Superior temporal gyrus (tissue), 1 donor: ENCODE data around the gene C1QTNF1.

Experiments
- DNase-seq: peaks from one replicate; pipeline ENCODE4 v3.0.0-alpha.2; 2016; ENCODE audit errors: extremely low spot score

C1QTNF1 gene, protein sequence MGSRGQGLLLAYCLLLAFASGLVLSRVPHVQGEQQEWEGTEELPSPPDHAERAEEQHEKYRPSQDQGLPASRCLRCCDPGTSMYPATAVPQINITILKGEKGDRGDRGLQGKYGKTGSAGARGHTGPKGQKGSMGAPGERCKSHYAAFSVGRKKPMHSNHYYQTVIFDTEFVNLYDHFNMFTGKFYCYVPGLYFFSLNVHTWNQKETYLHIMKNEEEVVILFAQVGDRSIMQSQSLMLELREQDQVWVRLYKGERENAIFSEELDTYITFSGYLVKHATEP

DNA sequence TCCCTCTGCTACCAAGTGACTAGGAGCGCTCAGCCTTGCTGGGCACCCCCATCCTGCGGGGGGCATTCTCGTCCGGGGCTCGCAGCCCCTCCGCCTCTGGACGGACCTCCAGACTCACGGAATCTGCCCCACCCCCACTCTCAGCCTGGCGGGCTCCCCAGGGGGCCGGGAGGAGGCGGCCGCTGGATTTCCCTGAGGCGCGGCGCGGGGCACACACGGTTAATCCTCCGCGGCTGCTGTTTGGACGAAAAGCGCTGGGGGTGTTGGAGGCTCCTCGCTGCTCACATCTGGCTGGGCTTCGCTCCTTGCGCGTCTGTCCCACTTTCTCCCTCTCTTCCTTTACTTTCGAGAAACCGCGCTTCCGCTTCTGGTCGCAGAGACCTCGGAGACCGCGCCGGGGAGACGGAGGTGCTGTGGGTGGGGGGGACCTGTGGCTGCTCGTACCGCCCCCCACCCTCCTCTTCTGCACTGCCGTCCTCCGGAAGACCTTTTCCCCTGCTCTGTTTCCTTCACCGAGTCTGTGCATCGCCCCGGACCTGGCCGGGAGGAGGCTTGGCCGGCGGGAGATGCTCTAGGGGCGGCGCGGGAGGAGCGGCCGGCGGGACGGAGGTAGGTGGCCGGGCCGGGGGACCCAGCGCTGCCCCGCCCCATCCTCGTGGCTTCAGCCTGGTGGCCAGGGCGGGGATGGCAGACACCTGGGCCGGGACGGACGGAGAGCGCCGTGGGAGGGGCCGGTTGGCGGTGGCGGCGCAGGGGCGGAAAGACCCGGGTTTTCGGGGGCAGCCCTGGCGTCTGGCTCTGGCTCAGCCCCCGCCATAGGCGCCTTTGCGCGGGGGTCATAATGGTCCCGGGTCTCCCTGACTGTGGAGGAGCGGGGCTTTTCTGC lies at the start of gene C1QTNF1:
Gene C1QTNF1 (plus strand): TSS at position 284 of the 886 bp plus-strand sequence. CDS start 19,800 bp downstream, outside the sequence.
- DNase-seq: no peak

DNA sequence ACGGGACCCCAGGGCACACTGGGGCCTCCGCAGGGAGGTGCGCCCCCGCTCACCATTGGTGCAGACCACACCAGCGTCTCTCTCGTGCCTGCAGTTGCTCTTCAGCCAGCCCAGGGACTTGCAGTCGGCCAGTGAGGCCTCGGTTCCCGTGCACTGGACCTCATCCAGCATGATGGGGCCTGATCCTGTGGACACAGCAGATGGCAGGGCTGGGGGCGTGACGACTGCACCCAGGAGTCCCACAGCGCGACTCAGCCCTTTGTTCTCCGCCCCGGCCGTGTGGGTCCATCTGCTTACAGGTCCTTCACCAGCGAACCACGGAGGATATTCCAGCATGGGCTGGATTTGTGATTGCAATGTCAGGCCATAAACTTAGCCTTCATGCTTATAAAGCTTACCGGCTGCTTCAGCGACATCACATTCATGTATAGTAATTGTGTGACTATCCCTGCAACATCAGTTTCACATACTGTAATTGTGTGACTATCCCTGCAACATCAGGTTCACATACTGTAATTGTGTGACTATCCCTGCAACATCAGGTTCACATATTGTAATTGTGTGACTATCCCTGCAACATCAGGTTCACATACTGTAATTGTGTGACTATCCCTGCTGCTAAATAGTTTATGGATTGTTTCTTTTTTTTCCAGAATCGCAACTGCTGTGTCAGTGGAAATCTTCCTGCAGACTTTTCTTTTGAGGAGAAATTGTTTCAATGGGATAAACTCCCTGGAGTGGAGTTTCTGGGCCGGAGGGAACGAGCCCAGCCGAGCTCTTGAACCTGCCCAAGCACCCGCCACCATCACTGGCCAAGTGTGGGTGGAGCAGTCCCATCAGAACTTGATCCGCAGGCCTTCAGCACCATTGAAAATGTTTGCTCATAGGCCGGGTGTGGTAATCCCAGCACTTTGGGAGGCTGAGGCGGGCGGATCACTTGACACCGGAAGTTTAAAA lies 49.1 kb upstream of the C1QTNF1 start:
- peak; percentile 46 for DNase-seq

GRCh38 chr17:78976907-78977680 lies 46.9 kb upstream of the C1QTNF1 start:
- DNase-seq: no peak

DNA sequence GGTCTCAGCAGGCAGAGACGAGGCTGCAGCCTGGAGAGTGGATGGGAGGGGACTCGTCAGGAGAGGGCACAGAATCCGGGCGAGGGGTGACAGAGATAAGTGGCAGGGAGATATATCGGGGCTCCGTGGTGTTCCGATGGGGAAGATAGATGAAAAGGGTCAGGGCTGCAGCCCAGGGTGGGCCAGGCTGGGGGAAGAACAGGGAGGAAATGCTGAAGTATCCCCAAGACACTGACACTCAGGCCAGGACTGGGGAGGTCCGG lies 46.4 kb upstream of the C1QTNF1 start:
- DNase-seq: no peak

GRCh38 chr17:78977997-78978973 lies 45.7 kb upstream of the C1QTNF1 start:
- DNase-seq: no peak

DNA sequence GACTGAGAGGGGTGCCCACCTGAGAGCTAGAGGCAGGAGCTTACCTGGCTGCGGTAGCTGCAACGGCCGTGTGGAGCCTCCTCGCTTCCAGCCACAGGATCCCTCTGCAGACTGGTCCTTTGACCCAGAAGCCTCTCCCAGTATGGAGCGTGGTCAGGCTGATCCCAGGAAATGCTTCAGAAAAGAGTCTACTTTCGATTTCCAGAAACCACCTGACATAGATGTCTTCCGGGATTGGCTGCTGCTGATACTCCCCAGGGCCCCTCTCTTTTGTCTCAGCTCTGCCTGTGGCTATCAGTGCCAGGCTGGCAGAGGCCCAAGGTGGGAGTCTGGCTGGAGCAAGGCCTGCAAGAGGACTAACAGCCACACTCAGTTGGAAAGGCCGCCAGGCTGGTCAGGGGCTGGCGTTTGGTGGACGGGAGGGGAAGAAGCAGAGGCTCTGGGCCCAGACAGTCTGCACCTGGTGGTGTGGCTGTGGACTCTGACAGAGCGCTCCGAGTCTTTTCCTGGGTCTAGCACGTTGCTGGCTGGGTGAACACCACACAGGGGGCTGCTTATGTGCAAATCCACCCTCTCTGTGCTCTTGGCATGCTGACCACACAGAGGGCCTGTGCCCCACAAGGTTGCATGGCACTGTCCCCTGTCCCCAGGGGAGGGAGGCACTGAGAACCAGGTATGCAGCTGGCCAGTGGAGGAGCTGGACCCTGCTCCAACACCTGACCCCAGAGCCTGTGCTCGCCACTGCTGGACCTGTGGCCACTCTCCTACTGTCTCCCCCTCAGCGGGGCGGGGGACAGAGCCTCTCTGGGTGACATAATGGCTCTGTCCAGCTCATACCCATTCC lies 44.0 kb upstream of the C1QTNF1 start, which contains the start of gene LGALS3BP:
Gene LGALS3BP (minus strand): TSS at position 144 of the 844 bp plus-strand sequence. CDS start 2,732 bp downstream, outside the sequence.
- DNase-seq: peak; percentile 88

DNA sequence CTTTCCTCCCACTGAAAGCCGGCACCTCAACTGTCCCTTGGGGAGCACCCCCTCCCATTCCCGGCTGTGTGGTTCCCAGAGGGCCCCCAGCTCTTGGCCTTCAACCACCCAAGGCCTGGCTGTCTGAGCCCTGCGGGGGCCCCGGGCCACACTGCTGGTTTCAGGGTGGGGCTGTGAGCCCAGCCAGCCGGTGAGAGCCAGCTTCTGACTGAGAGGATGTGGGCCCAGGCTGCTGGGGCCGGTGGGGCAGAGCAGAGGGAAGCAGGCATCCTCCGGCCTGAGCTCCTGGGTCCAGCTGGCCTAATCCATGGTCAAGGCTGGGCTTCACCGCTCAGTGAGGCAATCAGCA lies 43.4 kb upstream of the C1QTNF1 start:
- DNase-seq: no peak

DNA sequence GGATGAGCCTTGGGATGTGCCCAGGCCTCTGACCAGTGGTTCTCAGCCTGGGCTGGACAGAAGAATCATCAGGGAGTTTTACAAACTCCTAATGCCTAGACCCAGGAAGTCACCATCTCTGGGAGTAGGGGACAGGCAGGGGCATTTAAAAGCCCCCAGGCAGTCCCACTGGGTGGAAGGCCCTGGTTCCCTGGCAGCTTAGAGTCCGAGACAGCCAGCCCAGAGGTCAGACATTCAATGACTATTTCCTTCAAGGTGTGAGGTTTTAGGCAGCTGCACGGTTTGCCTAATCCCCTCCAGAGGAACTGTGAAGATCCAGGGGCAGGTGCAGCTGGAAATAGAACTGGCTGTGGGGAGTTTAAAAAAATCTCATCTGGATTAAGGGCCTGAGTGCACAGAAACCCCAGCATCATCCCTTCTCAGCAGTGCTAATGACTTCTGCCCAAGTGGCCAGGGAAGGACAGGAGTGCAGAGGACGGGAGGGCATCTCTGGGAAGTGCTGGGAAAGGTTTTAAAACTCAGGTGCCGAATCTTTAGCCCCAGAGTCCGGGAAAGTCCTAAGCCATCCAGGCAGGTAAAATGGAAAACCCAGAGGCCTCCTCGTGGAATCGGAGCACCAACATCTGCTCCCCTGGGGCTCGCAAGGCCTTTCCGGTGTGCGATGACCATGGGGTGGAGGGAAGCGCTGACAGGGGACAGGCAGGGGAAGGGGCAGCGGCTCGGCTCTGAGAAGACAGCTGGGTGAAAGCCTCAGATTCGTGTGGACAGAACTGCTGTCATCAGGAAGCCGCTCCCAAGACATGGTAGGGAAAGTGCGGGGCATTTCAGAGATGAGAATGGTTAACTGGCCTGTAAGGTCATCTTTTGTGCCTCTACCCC lies 42.7 kb upstream of the C1QTNF1 start:
- no peak for DNase-seq

GRCh38 chr17:78985395-78985794 lies 38.6 kb upstream of the C1QTNF1 start:
- no peak for DNase-seq

- peak; percentile 62 for DNase-seq
Observed at GRCh38 chr17:78986048-78986648, 37.8 kb upstream of the C1QTNF1 start.

- peak; percentile 33 for DNase-seq
Observed at GRCh38 chr17:78986649-78987328, 37.2 kb upstream of the C1QTNF1 start.

DNA sequence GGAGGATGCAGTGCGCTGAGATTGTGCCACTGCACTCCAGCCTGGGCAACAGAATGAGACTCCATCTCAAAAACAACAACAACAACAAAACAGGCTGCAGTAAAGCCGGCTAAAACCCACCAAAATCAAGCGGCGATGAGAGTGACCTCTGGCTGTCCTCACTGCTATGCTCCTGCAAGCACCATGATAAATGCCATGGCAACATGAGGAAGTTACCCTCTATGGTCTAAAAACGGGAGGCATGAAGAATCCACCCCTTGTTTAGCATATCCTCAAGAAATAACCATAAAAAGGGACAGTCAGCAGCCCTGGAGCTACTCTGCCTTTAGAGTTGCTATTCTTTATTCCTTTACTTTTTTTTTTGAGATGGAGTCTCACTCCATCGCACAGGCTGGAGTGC lies 35.8 kb upstream of the C1QTNF1 start:
- DNase-seq: no peak

DNA sequence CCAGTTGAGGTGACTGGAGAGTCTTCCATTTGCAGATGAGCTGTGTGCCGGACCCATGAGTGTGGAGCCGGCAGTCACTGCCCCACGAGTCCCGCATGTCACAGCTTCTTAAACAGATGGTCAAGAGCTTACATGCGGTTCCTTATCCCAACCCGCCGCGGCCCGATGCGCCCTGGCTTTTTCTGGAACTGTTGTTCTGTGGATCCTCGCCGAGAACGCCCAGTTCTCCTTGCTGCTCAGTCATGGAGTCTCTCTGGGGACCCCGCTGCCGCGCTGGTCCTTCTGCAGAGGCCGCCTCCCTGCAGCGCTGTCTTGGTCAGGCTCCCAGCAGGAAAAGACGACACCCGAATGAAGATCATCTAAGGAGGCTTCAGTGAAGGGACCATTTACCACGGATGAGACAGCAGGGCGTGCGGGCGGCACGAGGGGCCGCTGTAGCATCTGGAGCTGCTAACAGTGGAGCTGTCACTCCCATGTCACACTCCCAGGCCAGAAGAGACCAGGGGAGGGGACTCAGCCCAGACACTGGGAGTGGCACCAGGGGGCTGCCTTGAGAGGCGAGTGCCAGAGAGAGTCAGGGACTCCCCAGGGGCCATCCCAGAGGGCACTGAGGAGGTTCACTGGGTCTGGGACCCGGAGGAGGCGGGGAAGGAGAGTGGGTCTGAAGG lies 33.5 kb upstream of the C1QTNF1 start:
- DNase-seq: no peak

DNA sequence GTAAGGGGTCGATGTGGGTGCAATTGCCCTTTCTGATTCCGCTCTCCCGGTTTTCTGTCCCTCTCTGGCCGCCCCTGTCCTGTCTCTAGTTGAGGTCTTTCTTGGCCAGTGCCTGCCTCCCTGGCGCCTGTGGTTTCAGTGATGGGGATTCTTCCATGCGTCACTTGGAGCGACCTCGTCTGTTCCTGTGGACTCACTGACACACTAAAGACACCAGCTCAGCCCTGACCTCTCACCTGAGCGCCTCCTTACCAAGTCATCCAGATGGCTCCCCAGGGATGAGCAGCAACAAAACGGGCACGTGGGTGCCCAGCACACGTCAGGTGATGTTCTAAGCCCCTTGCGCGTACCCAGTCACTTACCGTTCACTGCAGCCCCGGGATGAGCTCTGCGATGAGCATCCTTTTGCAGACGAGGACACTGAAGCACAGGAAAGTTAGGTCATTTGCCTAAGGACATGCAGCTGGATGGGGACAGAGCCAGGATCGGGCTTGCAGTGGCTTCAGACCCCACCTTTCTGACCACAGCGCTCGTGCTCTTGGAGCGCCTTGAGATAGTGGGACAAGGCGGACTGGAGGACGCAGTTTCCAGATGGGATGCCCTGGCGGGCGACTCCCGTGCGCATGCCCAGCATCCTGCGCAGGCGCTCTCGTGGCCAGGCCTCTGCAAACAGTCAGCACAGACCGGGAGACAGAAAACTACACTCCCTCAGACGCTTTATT lies 32.8 kb upstream of the C1QTNF1 start:
- DNase-seq: no peak

DNA sequence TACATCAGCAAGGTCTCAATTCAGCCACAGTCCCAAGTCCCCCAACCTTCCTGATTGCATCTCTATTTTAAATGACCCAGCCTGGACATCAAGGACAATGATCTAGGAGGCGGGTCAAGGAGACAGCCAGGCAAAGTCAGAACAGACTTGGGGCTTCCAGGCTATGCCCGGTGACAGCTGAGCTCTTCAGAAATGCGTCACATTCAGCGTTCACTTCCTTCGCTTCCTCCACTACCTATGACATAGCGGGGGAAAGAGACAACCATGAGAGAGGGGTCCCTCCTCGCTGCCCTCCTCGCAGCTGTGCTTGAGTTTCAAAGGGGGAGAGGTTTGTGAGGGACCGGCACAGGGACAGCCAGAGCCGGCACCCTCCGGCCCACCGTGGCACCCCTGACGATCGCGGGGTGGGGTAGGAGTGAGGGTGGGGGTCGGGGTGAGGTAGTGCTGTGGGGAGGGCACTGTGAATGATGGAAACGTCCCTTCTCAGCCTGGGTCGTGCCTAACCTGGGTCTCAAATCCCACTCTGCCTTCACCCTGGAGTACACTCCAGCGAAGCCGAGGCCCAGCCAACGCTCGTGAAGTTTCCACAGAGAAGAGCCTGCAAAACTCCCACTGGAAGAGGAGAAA lies 31.9 kb upstream of the C1QTNF1 start:
- no peak for DNase-seq
